Mesendoderm (in vitro differentiated cells): ENCODE results near the gene BACH2.

Experiments
- DNase-seq: peaks from one replicate; pipeline ENCODE4 v3.0.0; 2013
- H2AK5ac ChIP-seq: 2 replicates; pipeline ENCODE4 v1.6.1; 2013; ENCODE audit warnings: low read length, inconsistent platforms
- H2BK120ac ChIP-seq: 2 replicates; pipeline ENCODE4 v1.6.1; 2013; ENCODE audit warnings: low read depth, mild to moderate bottlenecking, low read length, moderate library complexity, mixed read lengths
- H2BK15ac ChIP-seq: replicated peaks from 2 replicates; pipeline ENCODE4 v1.6.1; 2013; ENCODE audit warnings: low read depth, mild to moderate bottlenecking, moderate library complexity
- H2BK5ac ChIP-seq: 2 replicates; pipeline ENCODE4 v1.6.1; 2013; ENCODE audit warnings: low read length, inconsistent platforms
- H3K18ac ChIP-seq: 2 replicates; pipeline ENCODE4 v1.6.1; 2013; ENCODE audit warnings: mild to moderate bottlenecking, low read length, mixed read lengths
- H3K23ac ChIP-seq: one replicate; pipeline ENCODE4 v1.6.1; 2013; ENCODE audit warnings: low read length
- H3K27ac ChIP-seq: 2 replicates; pipeline ENCODE4 v1.5.1; 2013; ENCODE audit warnings: low read depth, mild to moderate bottlenecking, inconsistent platforms, low read length, moderate library complexity
- H3K27me3 ChIP-seq: 2 replicates; pipeline ENCODE4 v1.6.1; 2013; ENCODE audit warnings: low read length, control low read depth, mild to moderate bottlenecking, inconsistent platforms; ENCODE audit not compliant: insufficient read depth, poor library complexity
- H3K36me3 ChIP-seq: 2 replicates; pipeline ENCODE4 v1.6.1; 2013; ENCODE audit warnings: low read length, inconsistent platforms; ENCODE audit not compliant: control insufficient read depth, insufficient read depth
- H3K4ac ChIP-seq: one replicate; pipeline ENCODE4 v1.6.1; 2013; ENCODE audit warnings: low read depth, mild to moderate bottlenecking, low read length, moderate library complexity
- H3K4me1 ChIP-seq: 2 replicates; pipeline ENCODE4 v1.6.1; 2013; ENCODE audit warnings: low read depth, low read length, inconsistent platforms; ENCODE audit not compliant: control insufficient read depth
- H3K4me2 ChIP-seq: 2 replicates; pipeline ENCODE4 v1.6.1; 2013; ENCODE audit warnings: low read length
- H3K4me3 ChIP-seq: 2 replicates; pipeline ENCODE4 v1.5.1; 2013; ENCODE audit warnings: mild to moderate bottlenecking, low read length
- H3K56ac ChIP-seq: one replicate; pipeline ENCODE4 v1.6.1; 2013; ENCODE audit warnings: low read length
- H3K79me1 ChIP-seq: 2 replicates; pipeline ENCODE4 v1.6.1; 2013; ENCODE audit warnings: low read length, inconsistent platforms
- H3K79me2 ChIP-seq: 2 replicates; pipeline ENCODE4 v1.6.1; 2013; ENCODE audit warnings: mild to moderate bottlenecking, low read length; ENCODE audit not compliant: control insufficient read depth, insufficient read depth
- H3K9ac ChIP-seq: 2 replicates; pipeline ENCODE4 v1.6.1; 2013; ENCODE audit warnings: low read length, inconsistent platforms
- H4K5ac ChIP-seq: one replicate; pipeline ENCODE4 v1.6.1; 2013; ENCODE audit warnings: low read length
- H4K8ac ChIP-seq: one replicate; pipeline ENCODE4 v1.6.1; 2013; ENCODE audit warnings: low read depth, mild to moderate bottlenecking, control low read depth, low read length, moderate library complexity
- WGBS: extraction: QIAGEN DNeasy Blood & Tissue Kit; methylation state at CpG from one replicate; pipeline ENCODE4 v1.1.7; 2013; ENCODE audit warnings: low lambda C conversion rate, missing lambda C conversion rate; ENCODE audit not compliant: insufficient coverage; ENCODE audit errors: extremely low coverage; 5-methylcytosine and 5-hydroxymethylcytosine counted together

Gene BACH2

GRCh38 chr6:90086517-90086916, 210.1 kb downstream of the BACH2 start:
- Histone ChIP-seq H3K4me1 (no peaks in the 10 kb centered on the region), H3K36me3 (no peaks in the 10 kb centered on the region), H2BK15ac (no peak overlapping the region), H3K23ac (no peak overlapping the region), H3K79me1 (no peaks in the 10 kb centered on the region), H3K9ac (no peak overlapping the region), H2BK5ac (no peak overlapping the region), H3K4ac (no peak overlapping the region), H2BK120ac (no peak overlapping the region), H3K27ac (no peak overlapping the region), H4K5ac (no peak overlapping the region), H3K4me2 (no peak overlapping the region), H3K18ac (no peak overlapping the region), H2AK5ac (no peak overlapping the region), H3K4me3 (no peak overlapping the region), H3K27me3 (no peaks in the 10 kb centered on the region), H3K79me2 (no peaks in the 10 kb centered on the region), H4K8ac (no peak overlapping the region), H3K56ac (no peak overlapping the region)
- peak; percentile 59 for DNase-seq
- no CpG with 5 or more reads among the region's 7 CpGs for WGBS

- H3K27ac ChIP-seq, result no peak overlapping the region
- H3K4ac ChIP-seq, result no peak overlapping the region
- H3K56ac ChIP-seq, result no peak overlapping the region
- H3K4me1 ChIP-seq, result peaks cover 3% of the 10 kb centered on the region
- H2BK15ac ChIP-seq, result no peak overlapping the region
- H3K4me2 ChIP-seq, result no peak overlapping the region
- no peak overlapping the region for H2BK120ac ChIP-seq
- H4K8ac ChIP-seq, result no peak overlapping the region
- no peak overlapping the region for H4K5ac ChIP-seq
- no peaks in the 10 kb centered on the region for H3K79me1 ChIP-seq
- no peaks in the 10 kb centered on the region for H3K79me2 ChIP-seq
- DNase-seq, result no peak
- H3K18ac ChIP-seq, result no peak overlapping the region
- no peak overlapping the region for H3K23ac ChIP-seq
- H2AK5ac ChIP-seq, result no peak overlapping the region
- no peak overlapping the region for H3K9ac ChIP-seq
- H2BK5ac ChIP-seq, result no peak overlapping the region
- 100% methylated on average over 1 of the region's 4 CpGs for WGBS
- no peak overlapping the region for H3K4me3 ChIP-seq
- no peaks in the 10 kb centered on the region for H3K36me3 ChIP-seq
- H3K27me3 ChIP-seq, result no peaks in the 10 kb centered on the region
Measured at GRCh38 chr6:90083891-90084290, 212.8 kb downstream of the BACH2 start.

- Histone ChIP-seq H3K27ac (no peak overlapping the region), H3K27me3 (no peaks in the 10 kb centered on the region), H2BK5ac (no peak overlapping the region), H4K5ac (no peak overlapping the region), H3K79me1 (no peaks in the 10 kb centered on the region), H3K4me3 (no peak overlapping the region), H3K36me3 (no peaks in the 10 kb centered on the region), H3K4me2 (no peak overlapping the region), H3K18ac (no peak overlapping the region), H3K4ac (no peak overlapping the region), H2AK5ac (no peak overlapping the region), H3K79me2 (no peaks in the 10 kb centered on the region), H3K4me1 (peaks cover 3% of the 10 kb centered on the region), H3K9ac (no peak overlapping the region), H3K23ac (no peak overlapping the region), H2BK120ac (no peak overlapping the region), H3K56ac (no peak overlapping the region), H2BK15ac (no peak overlapping the region), H4K8ac (no peak overlapping the region)
- WGBS, result no CpG with 5 or more reads among the region's 2 CpGs
- DNase-seq, result no peak
Measured at GRCh38 chr6:90082847-90083246, 213.8 kb downstream of the BACH2 start.

- no peak overlapping the region for H3K18ac ChIP-seq
- no peak overlapping the region for H3K27ac ChIP-seq
- no peak overlapping the region for H4K5ac ChIP-seq
- DNase-seq, result no peak
- H2BK15ac ChIP-seq, result no peak overlapping the region
- H3K36me3 ChIP-seq, result no peaks in the 10 kb centered on the region
- WGBS, result no CpG with 5 or more reads among the region's 9 CpGs
- no peak overlapping the region for H3K56ac ChIP-seq
- H3K27me3 ChIP-seq, result no peaks in the 10 kb centered on the region
- no peak overlapping the region for H3K4me3 ChIP-seq
- no peak overlapping the region for H3K4ac ChIP-seq
- no peak overlapping the region for H3K9ac ChIP-seq
- no peak overlapping the region for H2BK5ac ChIP-seq
- no peak overlapping the region for H3K4me2 ChIP-seq
- no peak overlapping the region for H2AK5ac ChIP-seq
- no peak overlapping the region for H2BK120ac ChIP-seq
- H3K79me2 ChIP-seq, result no peaks in the 10 kb centered on the region
- no peak overlapping the region for H3K23ac ChIP-seq
- H3K4me1 ChIP-seq, result peaks cover 3% of the 10 kb centered on the region
- no peaks in the 10 kb centered on the region for H3K79me1 ChIP-seq
- H4K8ac ChIP-seq, result no peak overlapping the region
Measured at GRCh38 chr6:90080876-90081481, 215.7 kb downstream of the BACH2 start.

- Histone ChIP-seq H4K8ac (no peak overlapping the region), H3K79me1 (no peaks in the 10 kb centered on the region), H3K9ac (no peak overlapping the region), H2BK15ac (no peak overlapping the region), H2BK120ac (no peak overlapping the region), H4K5ac (no peak overlapping the region), H3K27ac (no peak overlapping the region), H3K4me2 (no peak overlapping the region), H3K4ac (no peak overlapping the region), H3K56ac (no peak overlapping the region), H2BK5ac (no peak overlapping the region), H3K23ac (no peak overlapping the region), H3K4me1 (peaks cover 3% of the 10 kb centered on the region), H3K36me3 (no peaks in the 10 kb centered on the region), H3K79me2 (no peaks in the 10 kb centered on the region), H3K27me3 (no peaks in the 10 kb centered on the region), H2AK5ac (no peak overlapping the region), H3K4me3 (no peak overlapping the region), H3K18ac (no peak overlapping the region)
- WGBS, result no CpG with 5 or more reads among the region's 11 CpGs
- peak; percentile 31 for DNase-seq
Measured at GRCh38 chr6:90079560-90080490, 216.8 kb downstream of the BACH2 start.
